ENCODE data around the gene TP63. TPM values are rescaled to one million over a fixed set of nuclear protein-coding genes. Genes with fewer than 3 reads are reported as not detected.

The TP63 gene
- total and polyA plus RNA-seq, 11 donors = 0.11 to 1.4 (median 0.37) TPM

GRCh38 chr3:189908646-189909045 is 277.5 kb downstream of the TP63 start:
- H3K4me3 ChIP-seq = no peak overlapping the region
- intact Hi-C loops (cut with DNase I) = no loop called here
- no peaks in the 10 kb centered on the region for H3K9me3 ChIP-seq
- no peaks in the 10 kb centered on the region for H3K36me3 ChIP-seq
- H3K4me1 ChIP-seq = no peaks in the 10 kb centered on the region
- ATAC-seq (no peak), DNase-seq (no peak)
- no peak for TF ChIP-seq CTCF (IDR thresholded peaks at IDR 0.05)
- TF ChIP-seq POLR2A (IDR thresholded peaks at IDR 0.05) = no peak
- no peaks in the 10 kb centered on the region for H3K27me3 ChIP-seq
- H3K27ac ChIP-seq = no peak overlapping the region

GRCh38 chr3:189909139-189909538 is 277.9 kb downstream of the TP63 start:
- intact Hi-C loops (cut with DNase I) = no loop called here
- H3K9me3 ChIP-seq = no peaks in the 10 kb centered on the region

GRCh38 chr3:189909573-189909972 is 278.4 kb downstream of the TP63 start:
- no peak for DNase-seq
- Histone ChIP-seq H3K4me1 (no peaks in the 10 kb centered on the region), H3K27me3 (no peaks in the 10 kb centered on the region), H3K27ac (no peak overlapping the region), H3K36me3 (no peaks in the 10 kb centered on the region), H3K9me3 (no peaks in the 10 kb centered on the region), H3K4me3 (no peak overlapping the region)
- ATAC-seq = no peak
- TF ChIP-seq POLR2A (IDR thresholded peaks at IDR 0.05) = no peak
- no peak for TF ChIP-seq CTCF (IDR thresholded peaks at IDR 0.05)
- intact Hi-C loops (cut with DNase I) = no loop called here
- 90 to 99% (median 94%) methylated on average over 2 of the region's 2 CpGs for WGBS, 4 donors

More at GRCh38 chr3:189909139-189909538, 277.9 kb downstream of the TP63 start:
- Histone ChIP-seq H3K27ac (no peak overlapping the region), H3K27me3 (no peaks in the 10 kb centered on the region), H3K4me3 (no peak overlapping the region), H3K4me1 (no peaks in the 10 kb centered on the region), H3K36me3 (no peaks in the 10 kb centered on the region)
- DNase-seq (no peak), ATAC-seq (no peak)
- WGBS, 4 donors = 74 to 80% (median 76%) methylated on average over 3 of the region's 3 CpGs
- no peak for TF ChIP-seq CTCF (IDR thresholded peaks at IDR 0.05)
- no peak for TF ChIP-seq POLR2A (IDR thresholded peaks at IDR 0.05)

GRCh38 chr3:189911001-189911400 is 279.8 kb downstream of the TP63 start:
- ATAC-seq = no peak
- 52 to 79% (median 61%) methylated on average over 1 of the region's 1 CpG for WGBS, 4 donors
- Histone ChIP-seq H3K4me3 (no peak overlapping the region), H3K36me3 (no peaks in the 10 kb centered on the region), H3K27me3 (no peaks in the 10 kb centered on the region), H3K27ac (no peak overlapping the region), H3K4me1 (no peaks in the 10 kb centered on the region), H3K9me3 (no peaks in the 10 kb centered on the region)
- intact Hi-C loops (cut with DNase I) = no loop called here
- DNase-seq = no peak
- TF ChIP-seq POLR2A (IDR thresholded peaks at IDR 0.05) (no peak), CTCF (IDR thresholded peaks at IDR 0.05) (no peak)
